ENCODE measurements around the gene GAS7.

GRCh38 chr17:9940841-9941240 is 257.6 kb downstream of the GAS7 start:
- TF ChIP-seq CTCF (IDR thresholded peaks at IDR 0.05) (no peak), POLR2A (IDR thresholded peaks at IDR 0.05) (no peak), POLR2AphosphoS5 (IDR thresholded peaks at IDR 0.05) (no peak)

Data from prostate gland (tissue), 2 donors.